HG03108 (cell line): ENCODE data around the gene CLCN1.

Source experiments
- ATAC-seq: cut with Tn5 transposase; IDR thresholded peaks from one replicate; pipeline ENCODE4 v1.9.1; 2021; ENCODE audit warnings: moderate library complexity; ENCODE audit not compliant: unreplicated experiment

Gene CLCN1

GRCh38 chr7:143331179-143331801 is 15.4 kb downstream of the CLCN1 start:
- ATAC-seq, result no peak

DNA sequence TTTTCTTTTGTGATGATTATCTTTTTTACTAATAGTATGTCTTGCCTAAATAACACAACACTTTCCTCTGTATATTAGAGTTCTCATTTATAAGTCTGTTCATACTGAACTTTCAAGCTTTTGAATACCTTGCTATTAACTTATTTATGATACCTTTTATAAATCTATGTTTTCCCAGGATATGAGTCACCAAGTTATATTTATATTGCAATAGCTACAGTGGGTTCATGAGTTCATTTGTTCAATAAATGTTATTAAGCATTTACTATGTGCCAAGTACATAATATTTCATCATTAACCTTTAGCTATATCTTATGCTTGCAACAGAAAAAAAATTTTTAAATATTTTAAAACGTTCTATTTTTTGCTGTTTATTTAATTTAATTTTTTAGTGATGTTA is 18.3 kb downstream of the CLCN1 start:
- ATAC-seq, result no peak

DNA sequence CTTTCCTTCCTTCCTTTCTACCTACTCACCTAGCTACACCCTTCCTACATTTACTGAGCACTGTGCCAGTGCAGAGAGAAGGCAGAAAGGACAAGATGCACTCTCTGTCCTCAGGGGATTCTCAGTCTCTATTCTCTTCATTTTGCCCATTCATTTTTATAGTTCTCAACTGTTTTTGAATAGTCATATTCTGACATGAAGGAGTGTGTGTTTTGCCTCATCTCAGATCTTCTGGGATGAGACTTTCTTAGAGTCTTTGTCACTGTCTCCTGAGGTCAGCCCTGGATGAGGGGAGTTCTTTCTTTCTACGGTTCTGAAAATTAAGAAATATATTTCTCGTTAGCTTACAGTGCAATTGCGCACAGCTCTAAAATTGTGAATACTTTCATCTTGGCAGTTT is 21.3 kb downstream of the CLCN1 start:
- ATAC-seq, result no peak

DNA sequence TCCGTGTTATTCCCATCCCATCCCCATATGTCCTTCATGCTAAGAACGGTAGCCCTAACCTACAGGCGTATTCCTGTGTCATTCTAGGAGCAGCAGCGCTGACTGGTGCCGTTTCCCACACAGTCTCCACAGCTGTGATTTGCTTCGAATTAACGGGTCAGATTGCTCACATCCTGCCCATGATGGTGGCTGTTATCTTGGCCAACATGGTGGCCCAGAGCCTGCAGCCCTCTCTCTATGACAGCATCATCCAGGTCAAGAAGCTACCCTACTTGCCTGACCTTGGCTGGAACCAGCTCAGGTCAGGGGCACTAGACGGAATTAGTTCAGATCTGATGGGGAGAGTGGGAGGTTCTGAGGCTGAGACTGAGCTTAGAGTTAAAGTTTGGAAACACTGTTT is 25.9 kb downstream of the CLCN1 start:
- no peak for ATAC-seq

DNA sequence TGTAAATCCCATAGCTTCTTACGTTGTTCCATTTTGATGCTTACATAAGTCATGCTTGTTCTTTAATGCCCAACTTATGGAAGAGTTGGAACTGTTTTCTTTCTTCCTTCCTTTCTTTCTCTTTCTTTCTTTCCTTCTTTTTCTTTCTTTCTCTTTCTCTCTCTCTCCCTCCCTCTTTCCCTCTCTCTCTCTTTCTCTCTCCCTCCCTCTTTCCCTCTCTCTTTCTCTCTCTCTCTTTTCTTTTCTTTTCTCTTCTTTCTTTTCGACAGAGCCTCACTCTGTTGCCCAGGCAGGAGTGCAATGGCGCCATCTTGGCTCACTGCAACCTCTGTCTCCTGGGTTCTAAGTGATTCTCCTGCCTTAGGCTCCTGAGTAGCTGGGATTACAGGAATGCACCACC is 27.7 kb downstream of the CLCN1 start:
- no peak for ATAC-seq

DNA sequence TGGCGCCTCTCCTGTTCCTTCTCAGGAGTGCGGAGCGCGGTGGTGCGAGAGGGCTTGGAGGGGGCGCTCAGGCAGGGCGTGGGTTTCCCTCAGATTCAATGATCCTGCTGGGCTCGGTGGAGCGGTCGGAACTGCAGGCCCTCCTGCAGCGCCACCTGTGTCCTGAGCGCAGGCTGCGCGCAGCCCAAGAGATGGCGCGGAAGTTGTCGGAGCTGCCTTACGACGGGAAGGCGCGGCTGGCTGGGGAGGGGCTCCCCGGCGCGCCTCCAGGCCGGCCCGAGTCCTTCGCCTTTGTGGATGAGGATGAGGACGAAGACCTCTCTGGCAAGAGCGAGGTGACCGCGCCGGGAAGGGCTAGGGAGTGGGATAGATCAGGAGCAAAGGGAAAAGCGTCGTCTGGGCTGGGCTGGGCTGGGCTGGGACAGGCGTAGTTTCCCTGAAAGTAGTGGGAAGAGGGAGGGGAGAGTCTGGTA is 29.6 kb downstream of the CLCN1 start:
- peak; percentile 73 for ATAC-seq

DNA sequence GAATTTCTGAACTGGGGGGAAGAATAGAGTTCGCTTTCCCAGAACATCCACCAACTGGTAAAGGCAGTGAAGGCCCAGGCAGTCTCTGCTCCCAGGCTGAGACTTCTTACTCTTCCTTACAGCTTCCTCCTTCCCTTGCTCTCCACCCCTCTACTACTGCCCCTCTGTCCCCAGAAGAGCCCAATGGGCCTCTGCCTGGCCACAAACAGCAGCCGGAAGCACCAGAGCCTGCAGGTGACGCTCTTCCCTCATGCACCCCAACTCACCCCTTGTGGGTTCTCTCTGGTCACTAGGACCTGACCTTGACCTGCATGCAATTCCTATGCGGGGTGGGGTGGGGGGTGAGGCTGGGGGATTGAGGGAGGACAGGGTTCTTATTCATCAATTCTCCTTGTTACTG is 30.1 kb downstream of the CLCN1 start:
- ATAC-seq, result no peak

- no peak for ATAC-seq
Observed at GRCh38 chr7:143347950-143348349, 32.0 kb downstream of the CLCN1 start.

GRCh38 chr7:143351060-143351459 is 35.1 kb downstream of the CLCN1 start:
- ATAC-seq, result no peak

DNA sequence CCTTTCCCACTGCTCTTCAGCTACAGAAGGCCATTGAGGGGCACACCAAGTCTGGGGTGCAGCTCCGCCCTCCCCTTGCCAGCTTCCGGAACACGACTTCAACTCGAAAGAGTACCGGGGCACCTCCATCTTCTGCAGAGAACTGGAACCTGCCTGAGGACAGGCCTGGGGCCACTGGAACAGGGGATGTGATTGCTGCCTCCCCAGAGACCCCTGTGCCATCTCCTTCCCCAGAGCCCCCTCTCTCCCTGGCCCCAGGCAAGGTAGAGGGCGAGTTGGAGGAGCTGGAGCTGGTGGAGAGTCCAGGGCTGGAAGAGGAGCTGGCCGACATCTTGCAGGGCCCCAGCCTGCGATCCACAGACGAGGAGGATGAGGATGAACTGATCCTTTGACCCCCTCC is 35.7 kb downstream of the CLCN1 start:
- no peak for ATAC-seq

DNA sequence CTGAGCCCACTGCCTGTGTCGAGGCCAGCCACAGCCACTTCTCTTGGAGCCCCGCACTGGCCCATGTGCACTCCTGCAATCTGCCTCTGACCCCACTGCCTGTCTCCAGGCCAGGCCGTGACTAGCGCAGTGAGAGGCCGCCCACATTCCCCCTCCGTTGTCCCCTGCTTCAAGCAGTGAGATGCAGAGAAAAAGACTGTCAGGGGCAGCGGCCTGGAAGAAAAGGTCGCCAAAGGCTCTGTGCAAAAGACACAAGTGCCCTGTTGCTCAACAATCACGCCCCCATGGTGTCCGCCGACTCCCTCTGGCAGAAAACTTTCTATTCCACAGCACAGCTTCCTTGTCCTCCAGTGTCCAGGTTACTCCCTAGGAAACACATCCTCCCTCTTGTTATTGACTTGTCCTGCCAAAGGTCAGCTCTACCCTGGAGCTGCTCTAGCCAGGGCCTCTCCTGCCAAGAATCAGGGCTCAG is 36.7 kb downstream of the CLCN1 start:
- no peak for ATAC-seq

DNA sequence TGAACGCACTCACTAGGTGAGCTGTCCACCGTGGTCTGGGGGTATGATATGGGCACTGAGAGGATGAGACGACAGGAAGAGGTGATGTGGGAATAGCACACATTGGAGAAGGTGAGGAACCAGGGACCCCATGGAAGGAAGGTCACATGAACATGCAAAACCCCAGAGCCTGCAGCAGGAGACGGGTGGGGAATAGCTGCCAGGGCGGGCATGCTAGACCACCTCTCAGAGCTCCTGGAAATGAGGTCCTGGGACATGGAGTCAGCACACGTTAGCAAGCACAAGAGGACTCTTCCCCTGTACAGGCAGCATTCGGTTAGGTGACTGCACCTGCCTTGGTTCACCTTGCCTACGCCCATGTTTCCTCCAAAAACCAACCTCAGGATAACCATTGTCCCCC is 38.5 kb downstream of the CLCN1 start:
- no peak for ATAC-seq

GRCh38 chr7:143354965-143355364 is 39.1 kb downstream of the CLCN1 start:
- no peak for ATAC-seq

- no peak for ATAC-seq
Observed at GRCh38 chr7:143355450-143356385, 39.8 kb downstream of the CLCN1 start.

DNA sequence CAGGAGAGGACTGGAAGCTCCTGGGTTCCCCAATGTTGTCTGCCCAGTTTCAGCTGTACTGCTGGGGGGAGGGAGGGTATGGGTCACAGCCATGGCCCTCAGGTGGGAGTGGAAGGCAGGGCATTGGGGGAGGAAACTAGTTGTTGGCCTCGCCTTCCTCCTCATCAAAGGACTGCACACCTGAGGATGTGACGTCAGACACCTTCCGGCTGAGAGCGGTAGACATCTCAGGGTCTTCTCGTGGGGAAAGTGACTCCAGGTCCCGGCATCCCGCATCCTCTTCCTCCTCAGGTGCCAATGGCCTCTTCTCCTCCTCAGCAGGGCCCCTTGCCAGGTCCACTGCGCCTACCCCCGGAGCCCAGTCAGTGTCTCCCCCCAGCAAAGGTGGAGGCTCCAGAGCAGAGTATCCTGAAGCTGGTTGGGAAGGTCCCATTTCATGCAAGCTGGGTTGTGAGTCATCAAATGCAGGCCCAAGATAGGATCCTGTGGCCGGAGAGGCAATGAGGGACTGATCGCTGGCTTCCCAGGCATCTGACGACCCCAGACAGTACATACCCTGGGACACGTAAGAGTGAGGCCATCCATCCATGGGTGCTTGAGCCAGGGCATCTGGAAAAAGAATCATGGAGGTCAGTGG is 40.6 kb downstream of the CLCN1 start:
- no peak for ATAC-seq

DNA sequence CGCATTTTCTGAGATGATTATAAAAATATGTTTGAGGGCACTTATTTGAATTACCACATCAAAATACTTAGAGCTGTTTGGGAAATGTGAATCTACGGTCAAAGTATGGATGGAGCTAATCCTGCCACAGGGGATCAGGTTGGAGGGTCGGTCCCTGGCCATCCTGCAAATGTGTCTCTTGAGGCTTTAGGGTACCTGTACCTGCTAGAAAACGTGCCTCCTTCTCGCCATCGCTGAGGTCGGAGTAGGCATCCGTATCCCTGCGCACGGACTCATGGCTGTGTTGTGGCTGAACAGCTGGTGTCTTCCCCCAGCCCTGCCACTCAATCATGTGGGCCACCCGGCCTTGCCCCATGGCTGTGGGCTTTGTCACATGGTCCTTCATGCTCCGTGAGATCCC is 42.7 kb downstream of the CLCN1 start:
- no peak for ATAC-seq

DNA sequence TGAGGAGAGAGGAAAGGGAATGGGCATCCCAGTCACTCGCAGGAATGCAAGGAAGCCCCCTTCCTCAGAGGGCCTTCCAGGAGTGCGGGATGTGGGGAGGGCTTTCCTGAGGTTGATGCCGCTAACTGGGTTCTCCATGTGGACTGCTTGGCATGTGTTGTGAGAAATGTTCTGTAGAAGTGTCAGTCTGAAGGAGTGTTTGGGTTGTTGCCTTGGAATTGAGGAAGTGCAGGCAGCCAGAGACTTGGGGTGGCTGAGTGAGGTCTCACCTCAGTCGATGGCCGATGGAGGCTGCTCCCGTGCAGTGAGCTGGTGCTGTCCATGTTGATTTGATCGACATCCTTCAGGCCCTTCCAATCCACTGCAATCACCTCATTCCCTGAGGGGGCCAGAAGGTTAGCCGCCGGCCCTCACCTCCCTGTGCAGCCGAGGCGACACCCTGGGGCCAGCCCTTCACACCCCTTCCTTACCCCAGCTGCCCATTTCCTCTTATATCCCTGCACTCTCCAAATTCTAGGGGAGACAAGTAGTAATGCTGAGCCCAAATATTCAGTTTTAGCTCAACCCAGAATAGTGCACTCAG is 44.0 kb downstream of the CLCN1 start:
- ATAC-seq, result no peak

DNA sequence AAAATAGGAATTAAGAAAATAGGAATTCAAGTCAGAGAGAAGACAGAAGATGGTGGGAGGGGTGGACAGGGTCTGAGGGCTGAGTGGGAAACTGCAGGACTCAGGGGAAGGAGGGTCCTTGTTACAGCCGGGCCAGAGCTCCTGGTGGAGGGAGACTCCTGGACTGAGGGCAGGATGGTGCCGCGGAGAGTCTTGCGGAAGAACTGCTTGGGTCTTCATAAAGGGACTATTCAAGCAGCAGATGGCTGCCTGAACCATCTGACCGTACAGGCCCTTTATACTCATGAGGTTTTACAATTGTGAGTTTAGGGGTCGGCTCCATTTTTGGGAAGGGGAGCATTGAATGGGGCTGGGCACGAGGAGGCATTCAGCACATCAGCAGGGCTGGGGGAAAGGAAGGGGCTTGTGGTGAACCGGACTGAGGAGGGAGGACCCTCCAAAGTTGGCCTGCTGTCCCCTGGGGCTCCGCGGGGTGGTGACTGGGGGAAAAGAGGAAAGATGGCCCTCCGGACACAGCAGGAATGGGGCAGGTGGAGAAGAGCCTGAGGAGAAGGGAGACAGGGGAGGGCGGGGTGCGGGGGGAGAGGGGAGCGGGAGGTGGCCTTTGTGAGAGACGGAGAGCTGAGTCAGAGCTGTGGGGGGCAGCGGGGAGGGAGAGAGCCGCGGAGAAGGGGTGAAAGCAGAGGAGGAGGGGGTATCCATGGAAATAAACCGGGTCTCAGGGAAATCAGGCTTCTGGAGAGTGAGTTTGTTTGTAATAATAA is 45.1 kb downstream of the CLCN1 start:
- no peak for ATAC-seq

GRCh38 chr7:143361552-143362130 is 45.7 kb downstream of the CLCN1 start:
- no peak for ATAC-seq
